KMS-11 (cell line): ENCODE data around the gene CRYGC.
"Not testable (repeated sequence)": the region's sequence is repeated elsewhere in the genome, so short reads cannot be mapped to it uniquely, and the experiment has no call there.

Experiments
- H2AFZ ChIP-seq: fragments of 200-600 bp; sonication (generic); 2 replicates; pipeline ENCODE4 v1.6.1; 2016; ENCODE audit warnings: antibody characterized with exemption, mixed run types, low read depth
- H3K27ac ChIP-seq: fragments of 200-600 bp; sonication (generic); 2 replicates; pipeline ENCODE4 v1.6.1; 2016; ENCODE audit warnings: mild to moderate bottlenecking, mixed run types
- H3K27me3 ChIP-seq: fragments of 200-600 bp; sonication (generic); 2 replicates; pipeline ENCODE4 v1.6.1; 2017; ENCODE audit warnings: mild to moderate bottlenecking, low read depth, mixed run types, moderate library complexity; ENCODE audit not compliant: insufficient read depth
- H3K36me3 ChIP-seq: fragments of 200-600 bp; sonication (generic); 2 replicates; pipeline ENCODE4 v1.6.1; 2017; ENCODE audit warnings: mild to moderate bottlenecking, mixed run types; ENCODE audit not compliant: insufficient read depth
- H3K4me1 ChIP-seq: fragments of 200-600 bp; sonication (generic); 2 replicates; pipeline ENCODE4 v1.6.1; 2016; ENCODE audit warnings: mild to moderate bottlenecking, low read depth, mixed run types; ENCODE audit not compliant: poor library complexity, severe bottlenecking
- H3K4me2 ChIP-seq: fragments of 200-600 bp; sonication (generic); 2 replicates; pipeline ENCODE4 v1.7.0; 2016; ENCODE audit warnings: mild to moderate bottlenecking, mixed run types
- H3K4me3 ChIP-seq: fragments of 200-600 bp; sonication (generic); IDR thresholded peaks from 2 replicates; pipeline ENCODE4 v1.6.1; 2017; ENCODE audit warnings: low read depth, low read length, mixed read lengths; ENCODE audit not compliant: insufficient read depth
- H3K79me2 ChIP-seq: fragments of 200-600 bp; sonication (generic); 2 replicates; pipeline ENCODE4 v1.6.1; 2016; ENCODE audit warnings: low read depth, mixed run types; ENCODE audit not compliant: insufficient read depth
- H3K9ac ChIP-seq: fragments of 200-600 bp; sonication (generic); 2 replicates; pipeline ENCODE4 v1.6.1; 2016; ENCODE audit warnings: mild to moderate bottlenecking, mixed run types
- H4K20me1 ChIP-seq: fragments of 200-600 bp; sonication (generic); 2 replicates; pipeline ENCODE4 v1.6.1; 2016; ENCODE audit warnings: mild to moderate bottlenecking, mixed run types; ENCODE audit not compliant: insufficient read depth
- TF ChIP-seq, protein P1 (sequence below): fragments of 200-600 bp; sonication (generic); conservative IDR thresholded peaks from 2 replicates; pipeline ENCODE4 v1.6.1; 2017; ENCODE audit warnings: low read depth, mild to moderate bottlenecking, antibody characterized with exemption, low read length, moderate library complexity, mixed read lengths

The CRYGC gene

DNA sequence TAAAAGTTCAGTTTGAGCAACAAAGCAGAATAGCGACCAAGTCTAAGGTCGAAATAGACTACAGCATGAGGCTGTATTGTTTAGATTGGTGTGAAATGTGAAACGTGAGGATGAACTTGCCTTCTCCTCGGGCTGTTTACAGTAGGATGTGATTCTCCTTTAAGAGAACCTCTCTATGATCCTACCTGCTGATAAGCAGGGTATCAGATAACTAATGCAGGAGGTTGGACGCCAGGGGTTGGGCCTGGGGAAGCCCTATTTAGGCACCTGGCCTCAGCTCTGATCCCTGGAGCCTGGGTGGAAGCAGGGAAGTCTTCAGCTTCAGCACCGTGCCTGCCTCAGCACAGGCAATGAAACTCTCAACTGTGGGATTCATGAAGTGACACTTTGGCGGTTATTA lies 16.7 kb downstream of the CRYGC start:
- TF ChIP-seq, protein P1, sequence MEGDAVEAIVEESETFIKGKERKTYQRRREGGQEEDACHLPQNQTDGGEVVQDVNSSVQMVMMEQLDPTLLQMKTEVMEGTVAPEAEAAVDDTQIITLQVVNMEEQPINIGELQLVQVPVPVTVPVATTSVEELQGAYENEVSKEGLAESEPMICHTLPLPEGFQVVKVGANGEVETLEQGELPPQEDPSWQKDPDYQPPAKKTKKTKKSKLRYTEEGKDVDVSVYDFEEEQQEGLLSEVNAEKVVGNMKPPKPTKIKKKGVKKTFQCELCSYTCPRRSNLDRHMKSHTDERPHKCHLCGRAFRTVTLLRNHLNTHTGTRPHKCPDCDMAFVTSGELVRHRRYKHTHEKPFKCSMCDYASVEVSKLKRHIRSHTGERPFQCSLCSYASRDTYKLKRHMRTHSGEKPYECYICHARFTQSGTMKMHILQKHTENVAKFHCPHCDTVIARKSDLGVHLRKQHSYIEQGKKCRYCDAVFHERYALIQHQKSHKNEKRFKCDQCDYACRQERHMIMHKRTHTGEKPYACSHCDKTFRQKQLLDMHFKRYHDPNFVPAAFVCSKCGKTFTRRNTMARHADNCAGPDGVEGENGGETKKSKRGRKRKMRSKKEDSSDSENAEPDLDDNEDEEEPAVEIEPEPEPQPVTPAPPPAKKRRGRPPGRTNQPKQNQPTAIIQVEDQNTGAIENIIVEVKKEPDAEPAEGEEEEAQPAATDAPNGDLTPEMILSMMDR: no peak
- Histone ChIP-seq H3K27me3 (no peaks in the 10 kb centered on the region), H3K4me1 (no peaks in the 10 kb centered on the region), H3K27ac (no peak overlapping the region), H3K4me3 (no peak overlapping the region), H3K36me3 (no peaks in the 10 kb centered on the region), H3K9ac (no peak overlapping the region), H3K4me2 (no peak overlapping the region), H2AFZ (no peak overlapping the region), H4K20me1 (no peaks in the 10 kb centered on the region), H3K79me2 (no peaks in the 10 kb centered on the region)

DNA sequence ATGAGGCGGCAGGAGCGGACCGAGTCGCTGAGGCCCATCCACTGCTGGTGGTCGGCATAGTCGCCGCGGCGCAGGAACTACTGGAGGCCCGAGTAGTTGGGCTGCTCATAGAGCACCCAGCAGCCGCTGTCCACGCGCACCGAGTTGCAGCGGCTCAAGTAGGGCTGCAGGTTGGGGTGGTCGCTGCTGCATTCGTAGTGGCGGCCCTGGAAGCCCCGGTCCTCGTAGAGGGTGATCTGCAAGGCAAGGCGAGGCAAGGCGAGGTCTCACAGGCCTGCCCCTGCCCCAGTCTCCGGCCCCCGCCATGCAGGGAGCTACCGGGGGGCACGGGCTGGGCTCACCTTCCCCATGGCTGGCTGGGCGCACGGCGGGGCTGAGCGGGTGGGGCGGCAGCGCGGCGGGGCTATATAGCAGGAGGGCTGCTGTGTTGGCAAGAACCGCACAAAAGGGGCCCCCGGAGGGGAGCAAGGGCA lies 17.3 kb downstream of the CRYGC start:
- H3K27me3 ChIP-seq, H3K27ac ChIP-seq, H3K9ac ChIP-seq, H3K4me2 ChIP-seq, H3K4me1 ChIP-seq, H4K20me1 ChIP-seq, H2AFZ ChIP-seq, H3K4me3 ChIP-seq, H3K79me2 ChIP-seq, H3K36me3 ChIP-seq: not testable (repeated sequence)

DNA sequence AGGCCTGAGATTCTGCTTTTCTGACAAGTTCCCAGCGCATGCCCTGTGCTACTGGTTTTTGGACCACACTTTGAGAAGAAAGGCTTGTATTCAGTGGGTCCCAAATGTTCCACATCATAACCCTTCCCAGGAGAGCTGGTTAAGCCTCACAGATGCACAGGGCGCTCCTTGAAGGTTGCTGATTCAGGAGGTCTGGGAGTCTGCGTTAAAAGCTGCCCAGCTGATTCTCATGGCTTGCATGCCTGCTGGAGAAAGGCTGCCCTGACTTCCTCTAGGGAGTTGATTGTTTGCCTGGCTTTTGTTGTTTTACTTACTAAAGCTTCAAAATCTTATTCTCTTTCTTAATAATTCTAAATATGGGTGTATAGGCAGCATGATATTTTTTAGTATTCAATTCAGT lies 26.0 kb downstream of the CRYGC start:
- Histone ChIP-seq H3K79me2 (no peaks in the 10 kb centered on the region), H3K27me3 (no peaks in the 10 kb centered on the region), H3K4me1 (no peaks in the 10 kb centered on the region), H3K4me2 (no peak overlapping the region), H2AFZ (no peak overlapping the region), H3K4me3 (no peak overlapping the region), H3K9ac (no peak overlapping the region), H4K20me1 (no peaks in the 10 kb centered on the region), H3K36me3 (no peaks in the 10 kb centered on the region), H3K27ac (no peak overlapping the region)
- TF ChIP-seq, protein P1: no peak

DNA sequence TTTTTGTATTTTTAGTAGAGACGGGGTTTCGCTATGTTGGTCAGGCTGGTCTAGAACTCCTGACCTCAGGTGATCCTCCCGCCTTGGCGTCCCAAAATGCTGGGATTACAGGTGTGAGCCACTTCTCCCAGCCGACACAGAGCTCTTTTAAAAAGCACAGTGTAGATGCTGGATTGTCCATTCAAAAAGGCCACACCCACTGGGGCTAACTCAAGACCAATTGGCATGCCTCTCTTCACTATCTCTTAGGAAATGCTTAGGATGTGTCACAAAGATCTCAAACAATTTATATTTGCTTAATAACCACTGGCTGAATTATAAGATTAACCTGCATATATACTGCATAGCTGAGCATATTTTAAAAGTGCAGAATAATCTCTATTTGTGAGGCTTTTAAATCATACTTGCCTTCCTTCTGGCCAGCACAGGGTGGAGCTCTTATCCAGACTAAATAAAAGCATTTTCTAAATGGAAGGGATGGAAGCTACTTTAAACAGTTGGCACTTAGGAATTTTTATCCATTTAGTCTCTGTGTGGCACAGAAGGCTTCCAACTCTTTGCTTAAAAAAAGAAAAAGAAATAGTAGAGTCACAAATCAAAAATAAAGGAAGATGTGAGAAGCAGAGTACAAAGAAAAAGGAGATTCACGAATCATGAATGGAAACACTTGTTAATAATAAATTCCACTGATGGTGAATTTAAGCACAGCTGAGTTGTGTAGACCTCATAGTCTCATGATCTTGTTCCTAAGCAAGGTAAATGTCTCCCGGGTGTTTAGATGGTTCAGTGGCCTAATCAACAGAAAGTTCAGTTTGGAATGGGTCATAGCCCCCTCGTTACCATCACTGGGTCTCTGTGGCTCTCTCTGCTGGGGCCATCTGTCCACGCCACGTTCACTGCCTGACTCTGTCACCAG lies 27.7 kb downstream of the CRYGC start:
- H4K20me1 ChIP-seq: no peaks in the 10 kb centered on the region
- TF ChIP-seq, protein P1: no peak
- no peak overlapping the region for H3K27ac ChIP-seq
- H3K4me2 ChIP-seq: no peak overlapping the region
- H3K4me3 ChIP-seq: no peak overlapping the region
- no peaks in the 10 kb centered on the region for H3K79me2 ChIP-seq
- no peak overlapping the region for H2AFZ ChIP-seq
- no peak overlapping the region for H3K9ac ChIP-seq
- no peaks in the 10 kb centered on the region for H3K27me3 ChIP-seq
- no peaks in the 10 kb centered on the region for H3K36me3 ChIP-seq
- no peaks in the 10 kb centered on the region for H3K4me1 ChIP-seq
